ENCODE results near the gene FOCAD.

GRCh38 chr9:20808002-20808401 lies 123.9 kb downstream of the FOCAD start:
- TF ChIP-seq CTCF (IDR thresholded peaks at IDR 0.05; ENCODE audit: control extremely low read depth in 1 of 3, insufficient read depth in 1 of 3, low read depth in 1 of 3, low read length in 3 of 3): no peak
- no peak for TF ChIP-seq JUND (IDR thresholded peaks at IDR 0.05; ENCODE audit: low read length)
- no peak for TF ChIP-seq EZH2 (IDR thresholded peaks at IDR 0.05; ENCODE audit: low read depth, low read length, severe bottlenecking)
- TF ChIP-seq SAP30 (IDR thresholded peaks at IDR 0.05; ENCODE audit: insufficient read depth, insufficient replicate concordance, low read length): no peak
- TF ChIP-seq EGR1 (IDR thresholded peaks at IDR 0.05; ENCODE audit: borderline replicate concordance, low read depth, low read length): no peak
- TF ChIP-seq POLR2AphosphoS5 (IDR thresholded peaks at IDR 0.05; ENCODE audit: low read depth, low read length): no peak

Measured in H1 (cell line).